GM18517 (cell line): Measurements from ENCODE around the gene KNSTRN.

Source experiments
- ATAC-seq: cut with Tn5 transposase; IDR thresholded peaks from one replicate; pipeline ENCODE4 v1.9.1; 2021; ENCODE audit warnings: mild to moderate bottlenecking, moderate library complexity; ENCODE audit not compliant: unreplicated experiment

KNSTRN gene

GRCh38 chr15:40365016-40365415, 17.5 kb upstream of the KNSTRN start:
- ATAC-seq = no peak

- no peak for ATAC-seq
Observed at GRCh38 chr15:40365624-40366456, 16.7 kb upstream of the KNSTRN start.

- no peak for ATAC-seq
Observed at GRCh38 chr15:40366457-40367370, 15.8 kb upstream of the KNSTRN start.

GRCh38 chr15:40367371-40367685, 15.2 kb upstream of the KNSTRN start:
- no peak for ATAC-seq

GRCh38 chr15:40367686-40368611, 14.6 kb upstream of the KNSTRN start:
- peak; percentile 85 for ATAC-seq

GRCh38 chr15:40368719-40369473, 13.6 kb upstream of the KNSTRN start:
- ATAC-seq = no peak

- ATAC-seq = no peak
Observed at GRCh38 chr15:40369474-40369869, 13.0 kb upstream of the KNSTRN start.

GRCh38 chr15:40369971-40370370, 12.6 kb upstream of the KNSTRN start:
- ATAC-seq = no peak

GRCh38 chr15:40372981-40373380, 9.5 kb upstream of the KNSTRN start:
- no peak for ATAC-seq

GRCh38 chr15:40377606-40378005, 4.9 kb upstream of the KNSTRN start:
- no peak for ATAC-seq

- no peak for ATAC-seq
Observed at GRCh38 chr15:40379374-40379773, 3.1 kb upstream of the KNSTRN start.

- no peak for ATAC-seq
Observed at GRCh38 chr15:40379853-40380252, 2.7 kb upstream of the KNSTRN start.

GRCh38 chr15:40380636-40381035, 1.9 kb upstream of the KNSTRN start:
- ATAC-seq = no peak

- ATAC-seq = no peak
Observed at GRCh38 chr15:40381818-40382529, 547 bp upstream of the KNSTRN start.

GRCh38 chr15:40386480-40386879, 4.0 kb downstream of the KNSTRN start:
- ATAC-seq = no peak

- ATAC-seq = no peak
Observed at GRCh38 chr15:40388941-40389823, 6.7 kb downstream of the KNSTRN start.

- ATAC-seq = no peak
Observed at GRCh38 chr15:40389824-40390595, 7.5 kb downstream of the KNSTRN start.
